ENCODE data around the gene SIGLEC10.

- TF ChIP-seq CTCF (conservative IDR thresholded peaks at IDR 0.05; ENCODE audit: low read depth, low read length) (no peak), POLR2A (IDR thresholded peaks at IDR 0.05; ENCODE audit: low read depth, low read length) (no peak), MXI1 (IDR thresholded peaks at IDR 0.05; ENCODE audit: borderline replicate concordance, low read depth, low read length) (no peak), USF2 (IDR thresholded peaks at IDR 0.05; ENCODE audit: low read depth, low read length) (no peak), BHLHE40 (IDR thresholded peaks at IDR 0.05; ENCODE audit: low read depth, low read length) (no peak), SMC3 (IDR thresholded peaks at IDR 0.05; ENCODE audit: low read depth, low read length) (no peak), CHD1 (IDR thresholded peaks at IDR 0.05; ENCODE audit: low read depth, low read length) (no peak), MAFK (IDR thresholded peaks at IDR 0.05; ENCODE audit: low read depth, low read length) (no peak), RAD21 (IDR thresholded peaks at IDR 0.05; ENCODE audit: low read length) (no peak)
- TF ChIP-seq, protein P1, sequence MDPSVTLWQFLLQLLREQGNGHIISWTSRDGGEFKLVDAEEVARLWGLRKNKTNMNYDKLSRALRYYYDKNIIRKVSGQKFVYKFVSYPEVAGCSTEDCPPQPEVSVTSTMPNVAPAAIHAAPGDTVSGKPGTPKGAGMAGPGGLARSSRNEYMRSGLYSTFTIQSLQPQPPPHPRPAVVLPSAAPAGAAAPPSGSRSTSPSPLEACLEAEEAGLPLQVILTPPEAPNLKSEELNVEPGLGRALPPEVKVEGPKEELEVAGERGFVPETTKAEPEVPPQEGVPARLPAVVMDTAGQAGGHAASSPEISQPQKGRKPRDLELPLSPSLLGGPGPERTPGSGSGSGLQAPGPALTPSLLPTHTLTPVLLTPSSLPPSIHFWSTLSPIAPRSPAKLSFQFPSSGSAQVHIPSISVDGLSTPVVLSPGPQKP (IDR thresholded peaks at IDR 0.05; ENCODE audit: borderline replicate concordance, low read depth, low read length) = no peak
Measured at GRCh38 chr19:51371186-51371690, 46.2 kb downstream of the SIGLEC10 start.

All from IMR-90 (cell line).